Measurements from ENCODE around the gene TIAM2.

GRCh38 chr6:155038527-155038926 is 43.4 kb downstream of the TIAM2 start:
- no peak for TF ChIP-seq CREB1 (CRISPR knock-in tag; IDR thresholded peaks at IDR 0.05; ENCODE audit: low read depth)
- TF ChIP-seq EZH2phosphoT487 (IDR thresholded peaks at IDR 0.05; ENCODE audit: unreplicated experiment) = no peak
- no peak for TF ChIP-seq CTCF (conservative IDR thresholded peaks at IDR 0.05; ENCODE audit: low read depth in 2 of 2)
- no peak for TF ChIP-seq EZH2 (IDR thresholded peaks at IDR 0.05; ENCODE audit: low read depth, unreplicated experiment)
- no peak for TF ChIP-seq JUNB (IDR thresholded peaks at IDR 0.05; ENCODE audit: unreplicated experiment)
